Mesendoderm (in vitro differentiated cells): ENCODE results near the gene IGLL1.
A peak's percentile ranks its signal among the peaks of the same experiment; 100 is the strongest.

Source experiments
- DNase-seq: peaks from one replicate; pipeline ENCODE4 v3.0.0; 2013
- H2AK5ac ChIP-seq: 2 replicates; pipeline ENCODE4 v1.6.1; 2013; ENCODE audit warnings: low read length, inconsistent platforms
- H2BK120ac ChIP-seq: 2 replicates; pipeline ENCODE4 v1.6.1; 2013; ENCODE audit warnings: low read depth, mild to moderate bottlenecking, low read length, moderate library complexity, mixed read lengths
- H2BK15ac ChIP-seq: replicated peaks from 2 replicates; pipeline ENCODE4 v1.6.1; 2013; ENCODE audit warnings: low read depth, mild to moderate bottlenecking, moderate library complexity
- H2BK5ac ChIP-seq: 2 replicates; pipeline ENCODE4 v1.6.1; 2013; ENCODE audit warnings: low read length, inconsistent platforms
- H3K18ac ChIP-seq: 2 replicates; pipeline ENCODE4 v1.6.1; 2013; ENCODE audit warnings: mild to moderate bottlenecking, low read length, mixed read lengths
- H3K23ac ChIP-seq: one replicate; pipeline ENCODE4 v1.6.1; 2013; ENCODE audit warnings: low read length
- H3K27ac ChIP-seq: 2 replicates; pipeline ENCODE4 v1.5.1; 2013; ENCODE audit warnings: low read depth, mild to moderate bottlenecking, inconsistent platforms, low read length, moderate library complexity
- H3K27me3 ChIP-seq: 2 replicates; pipeline ENCODE4 v1.6.1; 2013; ENCODE audit warnings: low read length, control low read depth, mild to moderate bottlenecking, inconsistent platforms; ENCODE audit not compliant: insufficient read depth, poor library complexity
- H3K36me3 ChIP-seq: 2 replicates; pipeline ENCODE4 v1.6.1; 2013; ENCODE audit warnings: low read length, inconsistent platforms; ENCODE audit not compliant: control insufficient read depth, insufficient read depth
- H3K4ac ChIP-seq: one replicate; pipeline ENCODE4 v1.6.1; 2013; ENCODE audit warnings: low read depth, mild to moderate bottlenecking, low read length, moderate library complexity
- H3K4me1 ChIP-seq: 2 replicates; pipeline ENCODE4 v1.6.1; 2013; ENCODE audit warnings: low read depth, low read length, inconsistent platforms; ENCODE audit not compliant: control insufficient read depth
- H3K4me2 ChIP-seq: 2 replicates; pipeline ENCODE4 v1.6.1; 2013; ENCODE audit warnings: low read length
- H3K4me3 ChIP-seq: 2 replicates; pipeline ENCODE4 v1.5.1; 2013; ENCODE audit warnings: mild to moderate bottlenecking, low read length
- H3K56ac ChIP-seq: one replicate; pipeline ENCODE4 v1.6.1; 2013; ENCODE audit warnings: low read length
- H3K79me1 ChIP-seq: 2 replicates; pipeline ENCODE4 v1.6.1; 2013; ENCODE audit warnings: low read length, inconsistent platforms
- H3K79me2 ChIP-seq: 2 replicates; pipeline ENCODE4 v1.6.1; 2013; ENCODE audit warnings: mild to moderate bottlenecking, low read length; ENCODE audit not compliant: control insufficient read depth, insufficient read depth
- H3K9ac ChIP-seq: 2 replicates; pipeline ENCODE4 v1.6.1; 2013; ENCODE audit warnings: low read length, inconsistent platforms
- H4K5ac ChIP-seq: one replicate; pipeline ENCODE4 v1.6.1; 2013; ENCODE audit warnings: low read length
- H4K8ac ChIP-seq: one replicate; pipeline ENCODE4 v1.6.1; 2013; ENCODE audit warnings: low read depth, mild to moderate bottlenecking, control low read depth, low read length, moderate library complexity
- WGBS: extraction: QIAGEN DNeasy Blood & Tissue Kit; methylation state at CpG from one replicate; pipeline ENCODE4 v1.1.7; 2013; ENCODE audit warnings: low lambda C conversion rate, missing lambda C conversion rate; ENCODE audit not compliant: insufficient coverage; ENCODE audit errors: extremely low coverage; 5-methylcytosine and 5-hydroxymethylcytosine counted together

Gene IGLL1

GRCh38 chr22:23551385-23551784 is 28.7 kb downstream of the IGLL1 start:
- H3K36me3 ChIP-seq: no peaks in the 10 kb centered on the region
- H2BK120ac ChIP-seq: no peak overlapping the region
- H4K5ac ChIP-seq: no peak overlapping the region
- no peak overlapping the region for H2BK15ac ChIP-seq
- no peak overlapping the region for H3K56ac ChIP-seq
- H3K27ac ChIP-seq: no peak overlapping the region
- H3K4me1 ChIP-seq: no peaks in the 10 kb centered on the region
- no peak overlapping the region for H3K23ac ChIP-seq
- H3K9ac ChIP-seq: no peak overlapping the region
- H3K4me2 ChIP-seq: no peak overlapping the region
- H4K8ac ChIP-seq: no peak overlapping the region
- H3K18ac ChIP-seq: no peak overlapping the region
- no peak overlapping the region for H2BK5ac ChIP-seq
- no peak overlapping the region for H3K4me3 ChIP-seq
- no peak overlapping the region for H2AK5ac ChIP-seq
- H3K79me1 ChIP-seq: no peaks in the 10 kb centered on the region
- no peak overlapping the region for H3K4ac ChIP-seq
- H3K79me2 ChIP-seq: no peaks in the 10 kb centered on the region
- no peak for DNase-seq
- H3K27me3 ChIP-seq: no peaks in the 10 kb centered on the region

GRCh38 chr22:23550049-23550650 is 29.9 kb downstream of the IGLL1 start:
- no peak overlapping the region for H4K8ac ChIP-seq
- no peak overlapping the region for H2BK15ac ChIP-seq
- H3K27me3 ChIP-seq: no peaks in the 10 kb centered on the region
- WGBS: 100% methylated on average over 4 of the region's 4 CpGs
- H4K5ac ChIP-seq: no peak overlapping the region
- H3K79me2 ChIP-seq: no peaks in the 10 kb centered on the region
- H3K79me1 ChIP-seq: no peaks in the 10 kb centered on the region
- DNase-seq: no peak
- no peak overlapping the region for H3K4me2 ChIP-seq
- no peak overlapping the region for H2BK5ac ChIP-seq
- H3K4me3 ChIP-seq: no peak overlapping the region
- H3K4ac ChIP-seq: no peak overlapping the region
- no peaks in the 10 kb centered on the region for H3K36me3 ChIP-seq
- no peak overlapping the region for H2BK120ac ChIP-seq
- H3K4me1 ChIP-seq: no peaks in the 10 kb centered on the region
- no peak overlapping the region for H3K23ac ChIP-seq
- no peak overlapping the region for H2AK5ac ChIP-seq
- no peak overlapping the region for H3K9ac ChIP-seq
- H3K56ac ChIP-seq: no peak overlapping the region
- no peak overlapping the region for H3K18ac ChIP-seq
- H3K27ac ChIP-seq: no peak overlapping the region

GRCh38 chr22:23549198-23549595 is 30.9 kb downstream of the IGLL1 start:
- no peak overlapping the region for H4K8ac ChIP-seq
- H3K18ac ChIP-seq: no peak overlapping the region
- H3K27ac ChIP-seq: no peak overlapping the region
- no peak overlapping the region for H3K4me3 ChIP-seq
- no peaks in the 10 kb centered on the region for H3K79me1 ChIP-seq
- H3K4ac ChIP-seq: no peak overlapping the region
- no peaks in the 10 kb centered on the region for H3K27me3 ChIP-seq
- no CpG with 5 or more reads among the region's 5 CpGs for WGBS
- H2BK120ac ChIP-seq: no peak overlapping the region
- no peak overlapping the region for H2AK5ac ChIP-seq
- H2BK5ac ChIP-seq: no peak overlapping the region
- H3K56ac ChIP-seq: no peak overlapping the region
- no peak overlapping the region for H3K4me2 ChIP-seq
- H4K5ac ChIP-seq: no peak overlapping the region
- H3K79me2 ChIP-seq: no peaks in the 10 kb centered on the region
- DNase-seq: no peak
- peaks cover 3% of the 10 kb centered on the region for H3K36me3 ChIP-seq
- H3K4me1 ChIP-seq: no peaks in the 10 kb centered on the region
- no peak overlapping the region for H3K9ac ChIP-seq
- H2BK15ac ChIP-seq: no peak overlapping the region
- H3K23ac ChIP-seq: no peak overlapping the region

- Histone ChIP-seq H4K8ac (no peak overlapping the region), H3K9ac (no peak overlapping the region), H3K23ac (no peak overlapping the region), H3K4ac (no peak overlapping the region), H3K4me1 (no peaks in the 10 kb centered on the region), H3K79me2 (no peaks in the 10 kb centered on the region), H2AK5ac (no peak overlapping the region), H3K4me2 (no peak overlapping the region), H3K27ac (no peak overlapping the region), H3K56ac (no peak overlapping the region), H2BK5ac (no peak overlapping the region), H3K18ac (no peak overlapping the region), H2BK120ac (no peak overlapping the region), H4K5ac (no peak overlapping the region), H3K79me1 (no peaks in the 10 kb centered on the region), H3K36me3 (peaks cover 3% of the 10 kb centered on the region), H3K4me3 (no peak overlapping the region), H2BK15ac (no peak overlapping the region), H3K27me3 (no peaks in the 10 kb centered on the region)
- WGBS: no CpG with 5 or more reads among the region's 8 CpGs
- peak; percentile 88 for DNase-seq
Observed at GRCh38 chr22:23548501-23549197, 31.4 kb downstream of the IGLL1 start.

- H4K5ac ChIP-seq: no peak overlapping the region
- H3K36me3 ChIP-seq: peaks cover 3% of the 10 kb centered on the region
- H2BK15ac ChIP-seq: no peak overlapping the region
- DNase-seq: peak; percentile 91
- no peak overlapping the region for H2AK5ac ChIP-seq
- no peak overlapping the region for H3K4me3 ChIP-seq
- H3K79me2 ChIP-seq: no peaks in the 10 kb centered on the region
- no peak overlapping the region for H2BK120ac ChIP-seq
- H3K56ac ChIP-seq: no peak overlapping the region
- H3K79me1 ChIP-seq: no peaks in the 10 kb centered on the region
- H4K8ac ChIP-seq: no peak overlapping the region
- no peaks in the 10 kb centered on the region for H3K4me1 ChIP-seq
- H3K4ac ChIP-seq: no peak overlapping the region
- H3K27me3 ChIP-seq: no peaks in the 10 kb centered on the region
- no peak overlapping the region for H3K9ac ChIP-seq
- H3K27ac ChIP-seq: no peak overlapping the region
- no peak overlapping the region for H3K4me2 ChIP-seq
- no peak overlapping the region for H2BK5ac ChIP-seq
- no peak overlapping the region for H3K23ac ChIP-seq
- H3K18ac ChIP-seq: no peak overlapping the region
- no CpG with 5 or more reads among the region's 10 CpGs for WGBS
Observed at GRCh38 chr22:23547818-23548500, 32.1 kb downstream of the IGLL1 start.
